Liver (tissue), 9 donors: ENCODE results near the gene COL9A1. TPM values are rescaled to one million over a fixed set of nuclear protein-coding genes. Genes with fewer than 3 reads are reported as not detected.
"Not testable (repeated sequence)": the region's sequence is repeated elsewhere in the genome, so short reads cannot be mapped to it uniquely, and the experiment has no call there.

Experiments used
- DNase-seq: peaks from one replicate; pipeline ENCODE4 v3.0.0-alpha.2; 2017; ENCODE audit warnings: low spot score
- H3K27ac ChIP-seq, 2 donors: one replicate each; pipeline ENCODE4 v1.7.0; 2013; ENCODE audit warnings: inconsistent platforms in 2 of 2, low read length in 2 of 2, control low read depth in 1 of 2, low read depth in 1 of 2, mild to moderate bottlenecking in 1 of 2
- H3K27me3 ChIP-seq, 4 donors: one replicate each; pipeline versions ENCODE4 v1.6.1 to v1.7.0; 2013; ENCODE audit warnings: low read length in 3 of 4, inconsistent platforms in 1 of 4, mild to moderate bottlenecking in 1 of 4, moderate library complexity in 1 of 4; ENCODE audit not compliant: control insufficient read depth in 4 of 4, insufficient read depth in 4 of 4
- H3K36me3 ChIP-seq, 4 donors: one replicate each; pipeline versions ENCODE4 v1.6.1 to v1.7.0; 2013; ENCODE audit warnings: low read length in 3 of 4, mild to moderate bottlenecking in 3 of 4, low read depth in 1 of 4, moderate library complexity in 1 of 4; ENCODE audit not compliant: control insufficient read depth in 4 of 4, insufficient read depth in 3 of 4
- H3K4me1 ChIP-seq, 4 donors: one replicate each; pipeline versions ENCODE4 v1.6.1 to v1.7.0; 2013; ENCODE audit warnings: low read length in 3 of 4, mild to moderate bottlenecking in 3 of 4, moderate library complexity in 1 of 4; ENCODE audit not compliant: control insufficient read depth in 4 of 4, insufficient read depth in 4 of 4
- H3K4me3 ChIP-seq, 3 donors: one replicate each; pipeline versions ENCODE4 v1.6.1 to v1.7.0; 2013; ENCODE audit warnings: low read length in 3 of 3, control low read depth in 1 of 3, low read depth in 1 of 3, mild to moderate bottlenecking in 1 of 3
- H3K9ac ChIP-seq, 2 donors: one replicate each; pipeline ENCODE4 v1.7.0; 2013; ENCODE audit warnings: low read length in 2 of 2, mild to moderate bottlenecking in 2 of 2, moderate library complexity in 2 of 2, control low read depth in 1 of 2, low read depth in 1 of 2
- H3K9me3 ChIP-seq, 4 donors: one replicate each; pipeline versions ENCODE4 v1.6.1 to v1.7.0; 2013; ENCODE audit warnings: low read length in 3 of 4; ENCODE audit not compliant: control insufficient read depth in 4 of 4
- EGR1 ChIP-seq, 2 donors: IDR thresholded peaks; 2 replicates each; pipeline ENCODE4 v1.6.1; 2016 to 2018; ENCODE audit warnings: antibody characterized with exemption in 2 of 2, low read depth in 2 of 2
- FOXA1 ChIP-seq: IDR thresholded peaks from 2 replicates; pipeline ENCODE4 v1.6.1; 2016; ENCODE audit warnings: antibody characterized with exemption
- FOXA2 ChIP-seq: IDR thresholded peaks from 2 replicates; pipeline ENCODE4 v1.6.1; 2016; ENCODE audit warnings: antibody characterized with exemption
- GABPA ChIP-seq, 2 donors: IDR thresholded peaks in 1 of 2; conservative IDR thresholded peaks in 1 of 2; 2 replicates each; pipeline ENCODE4 v1.6.1; 2016; ENCODE audit warnings: antibody characterized with exemption in 2 of 2, mild to moderate bottlenecking in 1 of 2, moderate library complexity in 1 of 2
- HNF4G ChIP-seq: IDR thresholded peaks from 2 replicates; pipeline ENCODE4 v1.6.1; 2016; ENCODE audit warnings: antibody characterized with exemption
- JUND ChIP-seq, 2 donors: IDR thresholded peaks; 2 replicates each; pipeline ENCODE4 v1.6.1; 2016; ENCODE audit warnings: antibody characterized with exemption in 2 of 2
- RXRA ChIP-seq, 2 donors: IDR thresholded peaks; 2 replicates each; pipeline ENCODE4 v1.6.1; 2017 to 2018; ENCODE audit warnings: antibody characterized with exemption in 2 of 2, mild to moderate bottlenecking in 1 of 2
- SP1 ChIP-seq: IDR thresholded peaks from 2 replicates; pipeline ENCODE4 v1.6.1; 2018; ENCODE audit warnings: antibody characterized with exemption, mild to moderate bottlenecking
- YY1 ChIP-seq: IDR thresholded peaks from 2 replicates; pipeline ENCODE4 v1.6.1; 2016; ENCODE audit warnings: antibody characterized with exemption, mild to moderate bottlenecking
- WGBS: extraction: QIAGEN DNeasy Blood & Tissue Kit; methylation state at CpG from one replicate; pipeline ENCODE4 v1.1.7; 2013; 5-methylcytosine and 5-hydroxymethylcytosine counted together
- polyA plus RNA-seq, 2 donors: library from polyadenylated mRNA; stranded (reverse) in 1 of 2; unstranded in 1 of 2; fragments of 200-250 nt in 1 of 2; fragments of >200 nt in 1 of 2; fragmentation: Nextera tagmentation in 1 of 2; extraction: Ambion mirVana in 1 of 2; gene quantifications; one replicate each; pipeline versions ENCODE4 v1.2.1 to v1.2.3, GENCODE V29; 2013 to 2015
- total RNA-seq, 2 donors: library from RNA; depleted of rRNA; stranded (reverse); fragments of >200 nt; gene quantifications; one replicate each; pipeline ENCODE4 v1.2.3, GENCODE V29; 2014
- TF ChIP-seq, protein P1 (sequence below): IDR thresholded peaks from 2 replicates; pipeline ENCODE4 v1.6.1; 2016; ENCODE audit warnings: antibody characterized with exemption, mild to moderate bottlenecking
- TF ChIP-seq, protein P2 (sequence below): fragments of 150-350 bp; IDR thresholded peaks from 2 replicates; pipeline ENCODE4 v1.5.1; 2017; ENCODE audit warnings: improper control_type of control experiment, low read depth, low read length; ENCODE audit not compliant: missing input control
- TF ChIP-seq, protein P3 (sequence below): IDR thresholded peaks from 2 replicates; pipeline ENCODE4 v1.6.1; 2016; ENCODE audit warnings: antibody characterized with exemption
- donor health status: healthy.
- donor health status: healthy.
- donor health status: healthy.
- donor health status: healthy.
- donor health status: healthy.

The COL9A1 gene
- total and polyA plus RNA-seq, 4 donors = 0.01 to 1.4 TPM; not detected in 2

DNA sequence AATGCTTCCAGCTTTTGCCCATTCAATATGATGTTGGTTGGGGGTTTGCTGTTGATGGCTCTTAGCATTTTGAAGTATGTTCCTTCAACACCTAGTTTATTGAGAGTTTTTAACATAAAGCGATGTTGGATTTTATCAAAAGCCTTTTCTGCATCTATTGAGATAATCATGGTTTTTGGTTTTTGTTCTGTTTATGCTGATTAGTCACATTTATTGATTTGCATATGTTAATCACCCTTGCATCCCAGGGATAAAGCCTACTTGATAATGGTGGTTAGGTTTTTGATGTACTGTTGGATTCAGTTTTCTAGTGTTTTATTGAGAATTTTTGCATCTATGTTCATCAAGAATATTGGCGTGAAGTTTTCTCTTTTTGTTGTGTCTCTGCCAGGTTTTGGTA, 40.4 kb upstream of the COL9A1 start:
- WGBS = 86% methylated on average over 2 of the region's 2 CpGs
- no peaks in the 10 kb centered on the region for H3K4me1 ChIP-seq
- no peak for DNase-seq
- no peak overlapping the region for H3K27ac ChIP-seq
- H3K9me3 ChIP-seq = peaks cover 0 to 8% (median 2%) of the 10 kb centered on the region in 4 donors
- H3K9ac ChIP-seq = no peak overlapping the region
- H3K36me3 ChIP-seq = no peaks in the 10 kb centered on the region
- H3K27me3 ChIP-seq = no peaks in the 10 kb centered on the region
- no peak for TF ChIP-seq EGR1 (IDR thresholded peaks at IDR 0.05; ENCODE audit: low read depth in 2 of 2)
- no peak for TF ChIP-seq HNF4G
- TF ChIP-seq, protein P1, sequence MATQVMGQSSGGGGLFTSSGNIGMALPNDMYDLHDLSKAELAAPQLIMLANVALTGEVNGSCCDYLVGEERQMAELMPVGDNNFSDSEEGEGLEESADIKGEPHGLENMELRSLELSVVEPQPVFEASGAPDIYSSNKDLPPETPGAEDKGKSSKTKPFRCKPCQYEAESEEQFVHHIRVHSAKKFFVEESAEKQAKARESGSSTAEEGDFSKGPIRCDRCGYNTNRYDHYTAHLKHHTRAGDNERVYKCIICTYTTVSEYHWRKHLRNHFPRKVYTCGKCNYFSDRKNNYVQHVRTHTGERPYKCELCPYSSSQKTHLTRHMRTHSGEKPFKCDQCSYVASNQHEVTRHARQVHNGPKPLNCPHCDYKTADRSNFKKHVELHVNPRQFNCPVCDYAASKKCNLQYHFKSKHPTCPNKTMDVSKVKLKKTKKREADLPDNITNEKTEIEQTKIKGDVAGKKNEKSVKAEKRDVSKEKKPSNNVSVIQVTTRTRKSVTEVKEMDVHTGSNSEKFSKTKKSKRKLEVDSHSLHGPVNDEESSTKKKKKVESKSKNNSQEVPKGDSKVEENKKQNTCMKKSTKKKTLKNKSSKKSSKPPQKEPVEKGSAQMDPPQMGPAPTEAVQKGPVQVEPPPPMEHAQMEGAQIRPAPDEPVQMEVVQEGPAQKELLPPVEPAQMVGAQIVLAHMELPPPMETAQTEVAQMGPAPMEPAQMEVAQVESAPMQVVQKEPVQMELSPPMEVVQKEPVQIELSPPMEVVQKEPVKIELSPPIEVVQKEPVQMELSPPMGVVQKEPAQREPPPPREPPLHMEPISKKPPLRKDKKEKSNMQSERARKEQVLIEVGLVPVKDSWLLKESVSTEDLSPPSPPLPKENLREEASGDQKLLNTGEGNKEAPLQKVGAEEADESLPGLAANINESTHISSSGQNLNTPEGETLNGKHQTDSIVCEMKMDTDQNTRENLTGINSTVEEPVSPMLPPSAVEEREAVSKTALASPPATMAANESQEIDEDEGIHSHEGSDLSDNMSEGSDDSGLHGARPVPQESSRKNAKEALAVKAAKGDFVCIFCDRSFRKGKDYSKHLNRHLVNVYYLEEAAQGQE = no peak
- TF ChIP-seq, protein P2, sequence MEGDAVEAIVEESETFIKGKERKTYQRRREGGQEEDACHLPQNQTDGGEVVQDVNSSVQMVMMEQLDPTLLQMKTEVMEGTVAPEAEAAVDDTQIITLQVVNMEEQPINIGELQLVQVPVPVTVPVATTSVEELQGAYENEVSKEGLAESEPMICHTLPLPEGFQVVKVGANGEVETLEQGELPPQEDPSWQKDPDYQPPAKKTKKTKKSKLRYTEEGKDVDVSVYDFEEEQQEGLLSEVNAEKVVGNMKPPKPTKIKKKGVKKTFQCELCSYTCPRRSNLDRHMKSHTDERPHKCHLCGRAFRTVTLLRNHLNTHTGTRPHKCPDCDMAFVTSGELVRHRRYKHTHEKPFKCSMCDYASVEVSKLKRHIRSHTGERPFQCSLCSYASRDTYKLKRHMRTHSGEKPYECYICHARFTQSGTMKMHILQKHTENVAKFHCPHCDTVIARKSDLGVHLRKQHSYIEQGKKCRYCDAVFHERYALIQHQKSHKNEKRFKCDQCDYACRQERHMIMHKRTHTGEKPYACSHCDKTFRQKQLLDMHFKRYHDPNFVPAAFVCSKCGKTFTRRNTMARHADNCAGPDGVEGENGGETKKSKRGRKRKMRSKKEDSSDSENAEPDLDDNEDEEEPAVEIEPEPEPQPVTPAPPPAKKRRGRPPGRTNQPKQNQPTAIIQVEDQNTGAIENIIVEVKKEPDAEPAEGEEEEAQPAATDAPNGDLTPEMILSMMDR = no peak
- no peak for TF ChIP-seq GABPA (IDR thresholded peaks at IDR 0.05 in 1 of 2, conservative IDR thresholded peaks at IDR 0.05 in 1 of 2)
- TF ChIP-seq, protein P3, sequence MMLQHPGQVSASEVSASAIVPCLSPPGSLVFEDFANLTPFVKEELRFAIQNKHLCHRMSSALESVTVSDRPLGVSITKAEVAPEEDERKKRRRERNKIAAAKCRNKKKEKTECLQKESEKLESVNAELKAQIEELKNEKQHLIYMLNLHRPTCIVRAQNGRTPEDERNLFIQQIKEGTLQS = no peak
- TF ChIP-seq JUND (IDR thresholded peaks at IDR 0.05) = no peak
- TF ChIP-seq FOXA1 = no peak
- no peak for TF ChIP-seq RXRA (IDR thresholded peaks at IDR 0.05)
- TF ChIP-seq YY1 = no peak
- TF ChIP-seq SP1 = no peak
- no peak overlapping the region for H3K4me3 ChIP-seq

DNA sequence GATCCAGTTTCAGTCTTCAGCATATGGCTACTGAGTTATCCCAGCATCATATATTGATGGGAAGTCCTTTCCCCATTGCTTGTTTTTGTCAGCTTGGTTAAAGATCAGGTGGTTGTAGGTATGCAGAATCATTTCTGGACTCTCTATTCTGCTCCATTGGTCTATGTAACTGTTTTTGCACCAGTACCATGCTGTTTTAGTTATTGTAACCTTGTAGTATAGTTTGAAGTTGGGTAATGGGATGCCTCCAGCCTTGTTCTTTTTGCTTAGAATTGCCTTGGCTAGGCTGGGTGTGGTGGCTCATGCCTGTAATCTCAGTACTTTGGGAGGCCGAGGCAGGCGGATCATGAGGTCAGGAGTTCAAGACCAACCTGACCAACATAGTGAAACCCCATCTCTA, 36.9 kb upstream of the COL9A1 start:
- H3K27me3 ChIP-seq, H3K36me3 ChIP-seq, H3K27ac ChIP-seq, H3K9ac ChIP-seq, H3K9me3 ChIP-seq, H3K4me1 ChIP-seq, H3K4me3 ChIP-seq, DNase-seq: not testable (repeated sequence)
- WGBS = 98% methylated on average over 2 of the region's 2 CpGs

DNA sequence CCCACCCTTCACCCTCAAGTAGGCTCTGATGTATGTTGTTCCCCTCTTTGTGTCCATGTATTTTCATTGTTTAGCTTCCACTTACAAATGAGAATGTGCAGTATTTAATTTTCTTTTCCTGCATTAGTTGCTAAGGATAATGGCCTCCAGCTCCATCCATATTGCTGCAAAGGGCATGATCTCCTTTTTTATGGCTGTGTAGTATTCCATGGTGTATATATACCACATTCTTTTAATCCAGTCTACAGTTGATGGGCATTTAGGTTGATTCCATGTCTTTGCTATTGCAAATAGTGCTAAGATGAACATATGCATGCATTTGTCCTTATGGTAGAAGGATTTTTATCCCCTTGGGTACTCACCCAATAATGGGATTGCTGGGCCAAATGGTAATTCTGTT, 35.9 kb upstream of the COL9A1 start:
- DNase-seq = no peak
- peaks cover 0 to 8% (median 2%) of the 10 kb centered on the region in 4 donors for H3K9me3 ChIP-seq
- no peaks in the 10 kb centered on the region for H3K36me3 ChIP-seq
- no peaks in the 10 kb centered on the region for H3K4me1 ChIP-seq
- H3K9ac ChIP-seq = no peak overlapping the region
- TF ChIP-seq FOXA2 (no peak), GABPA (IDR thresholded peaks at IDR 0.05 in 1 of 2, conservative IDR thresholded peaks at IDR 0.05 in 1 of 2) (no peak), RXRA (IDR thresholded peaks at IDR 0.05) (no peak)
- TF ChIP-seq, protein P1 = no peak
- no peak overlapping the region for H3K4me3 ChIP-seq
- H3K27ac ChIP-seq = no peak overlapping the region
- H3K27me3 ChIP-seq = no peaks in the 10 kb centered on the region
